ENCODE results near the gene TUBGCP5. TPM values are rescaled to one million over a fixed set of nuclear protein-coding genes. Genes with fewer than 3 reads are reported as not detected.
"Not testable (repeated sequence)": the region's sequence is repeated elsewhere in the genome, so short reads cannot be mapped to it uniquely, and the experiment has no call there.

The TUBGCP5 gene
- total RNA-seq, 2 donors from 2014 or later = 6.8 to 11.6 TPM

DNA sequence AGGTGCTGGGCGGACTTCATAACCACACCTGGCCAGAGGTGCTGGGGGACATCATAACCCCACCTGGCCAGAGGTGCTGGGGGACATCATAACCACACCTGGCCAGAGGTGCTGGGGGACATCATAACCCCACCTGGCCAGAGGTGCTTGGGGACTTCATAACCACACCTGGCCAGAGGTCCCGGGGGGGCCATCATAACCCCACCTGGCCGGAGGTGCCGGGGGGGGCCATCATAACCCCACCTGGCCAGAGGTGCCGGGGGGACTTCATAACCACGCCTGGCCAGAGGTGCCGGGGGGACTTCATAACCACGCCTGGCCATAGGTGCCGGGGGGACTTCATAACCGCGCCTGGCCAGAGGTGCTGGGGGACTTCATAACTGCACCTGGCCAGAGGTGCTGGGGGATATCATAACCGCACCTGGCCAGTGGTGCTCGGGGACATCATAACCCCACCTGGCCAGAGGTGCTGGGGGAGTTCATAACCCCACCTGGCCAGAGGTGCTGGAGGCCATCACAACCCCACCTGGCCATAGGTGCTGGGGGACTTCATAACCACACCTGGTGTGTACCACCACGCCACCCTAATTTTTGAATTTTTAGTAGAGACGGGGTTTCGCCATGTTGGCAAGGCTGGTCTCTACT, 10.7 kb upstream of the TUBGCP5 start:
- TF ChIP-seq, protein P1, sequence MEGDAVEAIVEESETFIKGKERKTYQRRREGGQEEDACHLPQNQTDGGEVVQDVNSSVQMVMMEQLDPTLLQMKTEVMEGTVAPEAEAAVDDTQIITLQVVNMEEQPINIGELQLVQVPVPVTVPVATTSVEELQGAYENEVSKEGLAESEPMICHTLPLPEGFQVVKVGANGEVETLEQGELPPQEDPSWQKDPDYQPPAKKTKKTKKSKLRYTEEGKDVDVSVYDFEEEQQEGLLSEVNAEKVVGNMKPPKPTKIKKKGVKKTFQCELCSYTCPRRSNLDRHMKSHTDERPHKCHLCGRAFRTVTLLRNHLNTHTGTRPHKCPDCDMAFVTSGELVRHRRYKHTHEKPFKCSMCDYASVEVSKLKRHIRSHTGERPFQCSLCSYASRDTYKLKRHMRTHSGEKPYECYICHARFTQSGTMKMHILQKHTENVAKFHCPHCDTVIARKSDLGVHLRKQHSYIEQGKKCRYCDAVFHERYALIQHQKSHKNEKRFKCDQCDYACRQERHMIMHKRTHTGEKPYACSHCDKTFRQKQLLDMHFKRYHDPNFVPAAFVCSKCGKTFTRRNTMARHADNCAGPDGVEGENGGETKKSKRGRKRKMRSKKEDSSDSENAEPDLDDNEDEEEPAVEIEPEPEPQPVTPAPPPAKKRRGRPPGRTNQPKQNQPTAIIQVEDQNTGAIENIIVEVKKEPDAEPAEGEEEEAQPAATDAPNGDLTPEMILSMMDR (IDR thresholded peaks at IDR 0.05) = no peak
- H3K27ac ChIP-seq = no peak overlapping the region
- DNase-seq (ENCODE audit: low spot score) = no peak
- H3K27me3 ChIP-seq = no peaks in the 10 kb centered on the region
- peaks cover 0 to 6% of the 10 kb centered on the region in 2 donors for H3K9me3 ChIP-seq
- no peaks in the 10 kb centered on the region for H3K4me1 ChIP-seq
- H3K4me3 ChIP-seq = no peak overlapping the region
- no peaks in the 10 kb centered on the region for H3K36me3 ChIP-seq

DNA sequence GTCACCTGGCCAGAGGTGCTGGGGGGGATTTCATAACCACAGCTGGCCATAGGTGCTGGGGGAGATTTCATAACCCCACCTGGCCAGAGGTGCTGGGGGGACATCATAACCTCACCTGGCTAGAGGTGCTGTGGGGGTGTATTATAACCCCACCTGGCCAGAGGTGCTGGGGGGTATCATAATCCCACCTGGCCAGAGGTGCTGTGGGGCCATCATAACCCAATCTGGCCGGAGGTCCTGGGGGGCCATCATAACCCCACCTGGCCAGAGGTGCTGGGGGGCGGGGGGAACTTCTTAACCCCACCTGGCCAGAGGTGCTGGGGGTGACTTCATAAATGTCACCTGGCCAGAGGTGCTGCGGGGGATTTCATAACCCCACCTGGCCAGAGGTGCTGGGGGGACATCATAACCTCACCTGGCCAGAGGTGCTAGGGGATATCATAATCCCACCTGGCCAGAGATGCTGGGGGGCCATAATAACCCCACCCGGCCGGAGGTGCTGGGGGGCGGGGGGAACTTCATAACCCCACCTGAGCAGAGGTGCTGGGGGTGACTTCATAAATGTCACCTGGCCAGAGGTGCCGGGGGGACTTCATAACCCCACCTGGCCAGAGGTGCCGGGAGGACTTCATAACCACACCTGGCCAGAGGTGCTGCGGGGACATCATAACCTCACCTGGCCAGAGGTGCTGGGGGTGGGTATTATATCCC, 9.4 kb upstream of the TUBGCP5 start:
- not testable (repeated sequence) for H3K4me3 ChIP-seq; H3K36me3 ChIP-seq; H3K4me1 ChIP-seq; DNase-seq (ENCODE audit: low spot score); H3K27ac ChIP-seq; H3K27me3 ChIP-seq; H3K9me3 ChIP-seq

DNA sequence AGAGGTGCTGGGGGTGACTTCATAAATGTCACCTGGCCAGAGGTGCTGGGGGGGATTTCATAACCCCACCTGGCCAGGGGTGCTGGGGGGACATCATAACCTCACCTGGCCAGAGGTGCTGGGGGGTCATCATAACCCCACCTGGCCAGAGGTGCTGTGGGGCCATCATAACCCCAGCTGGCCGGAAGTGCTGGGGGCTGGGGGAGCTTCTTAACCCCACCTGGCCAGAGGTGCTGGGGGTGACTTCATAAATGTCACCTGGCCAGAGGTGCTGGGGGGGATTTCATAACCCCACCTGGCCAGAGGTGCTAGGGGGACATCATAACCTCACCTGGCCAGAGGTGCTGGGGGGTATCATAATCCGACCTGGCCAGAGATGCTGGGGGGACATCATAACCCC, 4.6 kb upstream of the TUBGCP5 start:
- H3K27ac ChIP-seq; H3K27me3 ChIP-seq; H3K36me3 ChIP-seq; DNase-seq (ENCODE audit: low spot score); H3K4me3 ChIP-seq; H3K4me1 ChIP-seq; H3K9me3 ChIP-seq: not testable (repeated sequence)

DNA sequence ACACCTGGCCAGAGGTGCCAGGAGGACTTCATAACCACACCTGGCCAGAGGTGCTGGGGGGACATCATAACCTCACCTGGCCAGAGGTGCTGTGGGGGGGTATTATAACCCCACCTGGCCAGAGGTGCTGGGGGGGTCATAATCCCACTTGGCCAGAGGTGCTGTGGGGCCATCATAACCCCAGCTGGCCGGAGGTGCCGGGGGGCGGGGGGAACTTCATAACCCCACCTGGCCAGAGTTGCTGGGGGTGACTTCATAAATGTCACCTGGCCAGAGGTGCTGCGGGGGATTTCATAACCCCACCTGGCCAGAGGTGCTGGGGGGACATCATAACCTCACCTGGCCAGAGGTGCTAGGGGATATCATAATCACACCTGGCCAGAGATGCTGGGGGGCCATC, 4.2 kb upstream of the TUBGCP5 start:
- H3K4me1 ChIP-seq; H3K27ac ChIP-seq; H3K36me3 ChIP-seq; H3K4me3 ChIP-seq; H3K9me3 ChIP-seq; DNase-seq (ENCODE audit: low spot score); H3K27me3 ChIP-seq: not testable (repeated sequence)

DNA sequence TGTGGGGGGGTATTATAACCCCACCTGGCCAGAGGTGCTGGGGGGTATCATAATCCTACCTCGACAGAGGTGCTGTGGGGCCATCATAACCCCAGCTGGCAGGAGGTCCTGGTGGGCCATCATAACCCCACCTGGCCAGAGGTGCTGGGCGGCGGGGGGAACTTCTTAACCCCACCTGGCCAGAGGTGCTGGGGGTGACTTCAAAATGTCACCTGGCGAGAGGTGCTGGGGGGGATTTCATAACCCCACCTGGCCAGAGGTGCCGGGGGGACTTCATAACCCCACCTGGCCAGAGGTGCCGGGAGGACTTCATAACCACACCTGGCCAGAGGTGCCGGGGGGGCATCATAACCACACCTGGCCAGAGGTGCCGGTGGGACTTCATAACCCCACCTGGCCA, 2.4 kb upstream of the TUBGCP5 start:
- H3K4me1 ChIP-seq = peaks cover 6 to 16% of the 10 kb centered on the region in 2 donors
- DNase-seq (ENCODE audit: low spot score) = not testable (repeated sequence)

DNA sequence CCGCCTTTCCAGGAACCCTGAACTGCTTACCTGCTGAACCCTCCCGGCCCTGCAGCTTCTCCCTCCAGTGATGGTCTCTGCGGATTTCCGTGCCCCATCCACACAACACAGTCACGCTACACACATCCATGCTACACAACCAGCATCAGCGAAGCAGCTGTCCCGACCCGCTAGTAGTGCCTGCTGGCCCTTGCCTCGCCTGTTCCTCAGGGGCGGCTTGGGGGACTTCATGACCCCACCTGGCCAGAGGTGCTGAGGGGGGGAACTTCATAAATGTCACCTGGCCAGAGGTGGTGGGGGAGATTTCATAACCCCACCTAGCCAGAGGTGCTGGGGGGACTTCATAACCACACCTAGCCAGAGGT, 530 bp upstream of the TUBGCP5 start:
- Histone ChIP-seq H3K4me3 (peak overlapping the region; percentile 75 to 79), H3K36me3 (peaks cover 9% of the 10 kb centered on the region), H3K27me3 (no peaks in the 10 kb centered on the region), H3K9me3 (no peaks in the 10 kb centered on the region), H3K27ac (peak overlapping the region; percentile 78 to 79), H3K4me1 (peaks cover 6 to 16% of the 10 kb centered on the region in 2 donors)
- no peak for DNase-seq (ENCODE audit: low spot score)
- TF ChIP-seq, protein P1 (IDR thresholded peaks at IDR 0.05) = no peak

More for the DNA sequence above, 2.4 kb upstream of the TUBGCP5 start:
- not testable (repeated sequence) for H3K36me3 ChIP-seq, H3K27ac ChIP-seq, H3K4me3 ChIP-seq, H3K9me3 ChIP-seq, H3K27me3 ChIP-seq

DNA sequence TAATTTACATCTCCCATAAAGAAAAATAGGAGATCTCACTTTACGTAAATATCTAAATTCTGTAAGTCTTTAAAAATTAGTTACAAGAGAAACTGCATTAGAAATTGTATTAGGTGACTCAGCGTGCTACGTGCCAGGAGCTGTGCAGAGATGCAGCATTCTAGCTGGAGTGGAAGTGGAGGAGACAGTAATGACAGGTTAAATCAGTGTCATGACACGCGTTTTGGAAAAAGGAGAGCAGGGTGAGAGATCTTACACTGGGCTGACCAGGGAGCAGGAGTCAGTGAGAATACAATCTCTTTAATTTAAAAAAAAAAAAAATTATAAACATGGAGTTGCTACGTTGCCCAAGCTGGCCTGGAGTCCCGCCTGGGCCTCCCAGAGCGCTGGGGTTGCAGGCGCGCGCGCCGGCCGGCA, 635 bp downstream of the TUBGCP5 start:
- peaks cover 14% of the 10 kb centered on the region for H3K36me3 ChIP-seq
- TF ChIP-seq, protein P1 (IDR thresholded peaks at IDR 0.05) = no peak

More for the DNA sequence above, 635 bp downstream of the TUBGCP5 start:
- Histone ChIP-seq H3K4me3 (peak overlapping the region; percentile 75 to 79), H3K27me3 (no peaks in the 10 kb centered on the region), H3K4me1 (peaks cover 6 to 16% of the 10 kb centered on the region in 2 donors), H3K27ac (peak overlapping the region; percentile 78 to 79), H3K9me3 (no peaks in the 10 kb centered on the region)
- DNase-seq (ENCODE audit: low spot score) = no peak

All from right atrium auricular region (tissue), 2 donors.